ENCODE measurements around the gene HDAC4.

DNA sequence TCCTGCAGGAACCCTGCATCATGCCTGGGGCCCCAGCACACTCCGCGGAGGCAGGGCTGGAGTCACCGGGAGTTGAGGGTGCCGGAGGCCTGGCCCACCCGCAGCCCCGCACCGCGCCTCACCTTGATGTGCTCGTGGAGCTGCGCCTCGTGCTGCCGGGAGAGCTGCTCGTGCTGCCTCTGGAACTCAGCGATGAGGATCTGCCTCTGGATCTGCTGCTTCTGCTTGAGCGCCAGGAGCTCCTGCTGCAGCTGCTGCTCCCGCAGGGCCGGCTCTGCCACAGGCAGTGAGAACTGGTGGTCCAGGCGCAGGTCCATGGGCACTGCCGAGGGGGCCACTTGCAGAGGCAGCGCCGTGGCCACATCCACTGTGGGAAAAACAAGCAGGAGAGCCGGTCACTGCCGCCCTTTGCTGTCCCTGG is 211.1 kb downstream of the HDAC4 start:
- TF ChIP-seq, protein P1, sequence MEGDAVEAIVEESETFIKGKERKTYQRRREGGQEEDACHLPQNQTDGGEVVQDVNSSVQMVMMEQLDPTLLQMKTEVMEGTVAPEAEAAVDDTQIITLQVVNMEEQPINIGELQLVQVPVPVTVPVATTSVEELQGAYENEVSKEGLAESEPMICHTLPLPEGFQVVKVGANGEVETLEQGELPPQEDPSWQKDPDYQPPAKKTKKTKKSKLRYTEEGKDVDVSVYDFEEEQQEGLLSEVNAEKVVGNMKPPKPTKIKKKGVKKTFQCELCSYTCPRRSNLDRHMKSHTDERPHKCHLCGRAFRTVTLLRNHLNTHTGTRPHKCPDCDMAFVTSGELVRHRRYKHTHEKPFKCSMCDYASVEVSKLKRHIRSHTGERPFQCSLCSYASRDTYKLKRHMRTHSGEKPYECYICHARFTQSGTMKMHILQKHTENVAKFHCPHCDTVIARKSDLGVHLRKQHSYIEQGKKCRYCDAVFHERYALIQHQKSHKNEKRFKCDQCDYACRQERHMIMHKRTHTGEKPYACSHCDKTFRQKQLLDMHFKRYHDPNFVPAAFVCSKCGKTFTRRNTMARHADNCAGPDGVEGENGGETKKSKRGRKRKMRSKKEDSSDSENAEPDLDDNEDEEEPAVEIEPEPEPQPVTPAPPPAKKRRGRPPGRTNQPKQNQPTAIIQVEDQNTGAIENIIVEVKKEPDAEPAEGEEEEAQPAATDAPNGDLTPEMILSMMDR (conservative IDR thresholded peaks at IDR 0.05; ENCODE audit: low read length) = no peak
- no peak for TF ChIP-seq EZH2phosphoT487 (IDR thresholded peaks at IDR 0.05; ENCODE audit: borderline replicate concordance)

Measured in Loucy (cell line).